Measurements from ENCODE around the gene EFNA5.
"Not testable (repeated sequence)": the region's sequence is repeated elsewhere in the genome, so short reads cannot be mapped to it uniquely, and the experiment has no call there.

EFNA5 gene

GRCh38 chr5:107517185-107518033, 153.3 kb downstream of the EFNA5 start:
- no peak for DNase-seq (ENCODE audit: low spot score)

- DNase-seq (ENCODE audit: low spot score): no peak
Observed at GRCh38 chr5:107516452-107517184, 154.1 kb downstream of the EFNA5 start.

DNA sequence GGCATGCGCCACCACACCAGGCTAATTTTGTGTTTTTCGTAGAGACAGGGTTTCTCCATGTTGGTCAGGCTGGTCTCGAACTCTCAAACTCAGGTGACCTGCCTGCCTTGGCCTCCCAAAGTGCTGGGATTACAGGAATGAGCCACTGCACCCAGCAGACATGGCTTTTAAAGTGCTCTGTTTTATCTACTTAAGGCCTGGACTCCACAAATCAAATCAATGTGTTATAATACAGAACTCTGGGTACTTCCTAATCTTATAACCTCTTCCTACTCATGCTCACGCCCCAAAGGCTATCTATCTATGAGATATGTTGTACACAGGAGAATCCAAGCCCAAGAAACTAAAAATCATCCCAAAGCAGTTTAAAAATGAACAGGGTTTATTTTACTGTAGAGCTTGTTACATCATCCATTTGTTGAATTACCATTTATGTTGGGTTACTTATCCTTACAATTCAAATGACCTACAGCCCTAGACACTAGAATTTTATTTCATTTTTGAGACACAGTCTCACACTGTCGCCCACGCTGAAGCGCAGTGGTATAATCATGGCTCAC, 155.1 kb downstream of the EFNA5 start:
- DNase-seq (ENCODE audit: low spot score): no peak

DNA sequence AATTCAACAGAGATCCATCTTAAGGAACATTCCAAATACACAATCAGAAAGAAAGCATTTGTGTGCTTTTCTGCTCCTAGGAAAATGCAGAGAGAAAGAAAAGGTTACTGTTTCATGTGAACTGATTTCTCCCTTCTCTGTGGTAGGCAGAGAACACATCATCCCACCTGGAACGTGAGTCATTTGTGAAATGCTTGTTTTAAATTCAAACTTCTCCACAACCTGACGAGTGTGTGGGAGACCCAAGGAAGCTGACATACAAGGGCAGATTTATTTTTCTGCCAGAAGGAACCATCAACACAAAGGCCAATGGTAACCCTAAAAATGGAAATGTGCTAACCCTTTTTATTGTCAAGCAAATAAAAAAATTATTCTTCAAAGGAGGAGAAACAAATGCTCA, 156.4 kb downstream of the EFNA5 start:
- DNase-seq (ENCODE audit: low spot score): no peak

- DNase-seq (ENCODE audit: low spot score): no peak
Observed at GRCh38 chr5:107513337-107514085, 157.2 kb downstream of the EFNA5 start.

- DNase-seq (ENCODE audit: low spot score): no peak
Observed at GRCh38 chr5:107512029-107512428, 158.7 kb downstream of the EFNA5 start.

DNA sequence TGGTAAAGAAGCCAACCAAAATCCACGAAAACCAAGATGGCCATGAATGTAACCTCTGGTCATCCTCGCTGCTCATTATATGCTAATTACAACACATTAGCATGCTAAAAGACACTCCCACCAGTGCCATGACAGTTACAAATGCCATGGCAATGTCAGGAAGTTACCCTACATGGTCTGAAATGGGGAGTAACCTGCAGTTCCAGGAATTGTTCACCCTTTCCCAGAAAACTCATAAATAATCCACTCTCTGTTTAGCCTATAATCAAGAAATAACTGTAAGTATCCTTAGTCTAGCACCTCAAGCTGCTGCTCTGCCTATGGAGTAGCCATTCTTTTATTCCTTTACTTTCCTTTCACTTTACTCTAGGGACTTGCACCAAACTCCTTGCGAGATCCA, 160.6 kb downstream of the EFNA5 start:
- no peak for DNase-seq (ENCODE audit: low spot score)

DNA sequence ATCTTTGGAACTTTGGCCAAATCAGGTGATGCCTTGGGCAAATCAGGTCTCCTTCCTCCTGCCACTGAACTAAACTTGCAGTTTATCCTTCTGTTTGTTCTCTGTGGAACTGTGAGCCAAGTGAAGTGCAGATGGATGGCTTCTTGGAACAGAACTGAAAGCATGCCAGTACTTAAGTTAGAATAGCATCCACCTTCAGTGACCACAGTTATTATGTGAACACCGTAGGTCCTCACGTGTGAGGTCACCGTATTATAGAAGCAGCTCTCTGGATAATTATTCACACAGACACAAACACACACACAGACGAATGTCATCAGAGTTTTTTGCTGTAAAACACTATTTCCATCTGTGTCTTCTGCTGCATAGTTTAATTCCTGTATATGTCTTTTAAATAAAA, 162.6 kb downstream of the EFNA5 start:
- DNase-seq (ENCODE audit: low spot score): no peak

GRCh38 chr5:107505763-107506534, 164.8 kb downstream of the EFNA5 start:
- DNase-seq (ENCODE audit: low spot score): no peak

DNA sequence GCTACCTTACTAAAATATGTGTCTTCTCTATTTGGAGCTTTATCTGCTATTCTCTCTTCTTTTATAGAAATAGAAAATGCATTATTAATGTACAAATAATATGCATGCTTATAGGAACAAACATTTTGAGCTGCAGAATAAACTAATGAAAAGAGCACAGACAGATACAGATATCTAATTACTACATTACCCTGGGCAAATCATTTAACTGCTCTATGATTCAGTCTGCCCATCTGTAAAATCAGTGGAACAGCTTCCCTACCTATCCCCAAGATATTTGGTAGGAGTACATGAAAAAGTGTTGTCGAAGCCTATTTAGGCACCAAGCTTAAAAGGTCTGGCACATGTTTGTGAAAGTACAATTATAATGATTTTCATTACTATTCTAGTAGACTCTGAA, 166.3 kb downstream of the EFNA5 start:
- DNase-seq (ENCODE audit: low spot score): no peak

DNA sequence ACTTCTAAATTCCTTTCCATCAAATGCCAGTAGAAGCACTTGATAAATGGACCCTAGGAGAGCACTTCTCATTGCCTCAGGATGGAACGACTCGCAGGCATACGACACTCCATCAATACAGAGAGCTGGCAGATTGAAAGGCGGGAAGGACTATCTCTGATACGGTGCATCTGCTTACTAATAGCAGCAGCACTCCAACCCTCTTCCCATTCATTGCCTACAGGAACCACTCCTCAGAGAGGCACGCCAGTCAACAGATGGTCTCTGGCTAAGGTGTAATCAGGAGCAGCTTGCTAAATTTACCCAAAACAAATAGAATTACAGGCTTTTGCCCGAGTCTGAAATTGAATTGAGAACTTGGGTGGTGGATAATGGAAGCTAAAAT, 168.1 kb downstream of the EFNA5 start:
- DNase-seq (ENCODE audit: low spot score): no peak

DNA sequence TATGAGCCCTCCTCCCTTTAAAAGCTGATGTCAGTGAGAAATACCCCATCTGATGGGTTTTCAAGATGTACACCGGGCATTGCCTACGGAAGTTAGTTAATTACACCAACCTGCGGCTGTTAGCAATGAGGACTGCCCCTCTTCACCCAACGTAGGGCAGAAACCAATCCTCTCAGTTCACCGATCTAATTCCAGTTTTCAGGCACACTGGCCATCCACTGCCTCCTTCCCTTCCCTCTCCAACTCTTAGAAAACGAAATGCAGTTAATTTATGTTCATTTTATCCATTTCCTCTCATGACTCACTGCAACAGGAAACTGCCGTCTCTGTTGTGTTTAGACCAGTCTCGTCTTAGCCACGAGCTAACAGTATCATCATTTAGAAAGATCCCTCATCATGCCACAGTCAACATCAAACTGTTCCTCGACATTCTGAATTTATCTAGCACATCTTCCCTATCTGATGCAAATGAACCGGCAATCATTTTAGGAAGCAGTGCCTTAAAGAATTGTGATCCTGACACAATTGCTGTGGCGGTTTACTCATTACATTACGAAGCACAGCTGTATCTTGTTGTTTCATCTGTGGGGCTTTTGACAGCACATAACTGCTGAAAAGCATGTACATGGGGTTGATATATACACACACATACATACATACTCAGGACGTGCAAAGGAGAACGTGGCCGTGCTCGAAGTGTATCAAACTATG, 168.6 kb downstream of the EFNA5 start:
- peak; percentile 87 for DNase-seq (ENCODE audit: low spot score)

DNA sequence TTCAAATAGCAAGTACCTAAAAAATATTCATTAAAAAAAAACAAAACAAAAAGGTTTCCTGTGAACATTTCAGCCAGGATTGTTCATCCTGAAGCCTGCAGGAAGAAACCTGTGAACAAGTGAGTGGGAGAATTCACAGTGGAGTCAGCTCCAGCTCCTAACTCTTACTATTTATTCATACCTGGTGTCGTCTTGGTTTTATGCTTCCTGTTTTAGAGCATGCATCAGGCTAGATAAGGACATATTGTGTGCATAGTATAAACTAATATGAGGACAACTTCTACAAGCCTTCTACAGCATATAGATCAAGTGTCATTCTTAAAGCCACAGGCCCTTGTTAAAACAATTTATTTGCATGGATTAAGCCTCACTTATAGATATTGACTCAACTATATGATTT, 169.9 kb downstream of the EFNA5 start:
- DNase-seq (ENCODE audit: low spot score): no peak

- no peak for DNase-seq (ENCODE audit: low spot score)
Observed at GRCh38 chr5:107500347-107500746, 170.4 kb downstream of the EFNA5 start.

DNA sequence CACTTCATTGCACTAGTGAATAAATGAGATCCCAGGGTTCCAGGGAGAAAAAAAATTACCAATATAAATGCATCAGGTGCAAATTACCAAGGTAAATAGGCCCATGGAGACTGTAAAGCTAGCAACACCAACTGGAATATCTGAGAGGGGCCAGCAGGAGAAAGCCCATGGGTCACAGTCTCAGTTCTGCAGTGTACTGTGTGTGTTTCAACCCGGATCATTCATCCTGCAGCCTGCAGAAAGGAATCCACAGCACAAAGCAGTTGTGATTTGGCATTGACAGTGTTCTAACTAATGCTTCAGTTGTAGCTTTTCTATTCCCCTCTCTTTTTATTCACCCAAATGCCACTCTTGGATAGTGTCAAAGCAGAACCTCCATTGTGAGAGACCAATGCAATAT, 171.0 kb downstream of the EFNA5 start:
- no peak for DNase-seq (ENCODE audit: low spot score)

- no peak for DNase-seq (ENCODE audit: low spot score)
Observed at GRCh38 chr5:107499237-107499636, 171.5 kb downstream of the EFNA5 start.

GRCh38 chr5:107496466-107496865, 174.3 kb downstream of the EFNA5 start:
- DNase-seq (ENCODE audit: low spot score): no peak

DNA sequence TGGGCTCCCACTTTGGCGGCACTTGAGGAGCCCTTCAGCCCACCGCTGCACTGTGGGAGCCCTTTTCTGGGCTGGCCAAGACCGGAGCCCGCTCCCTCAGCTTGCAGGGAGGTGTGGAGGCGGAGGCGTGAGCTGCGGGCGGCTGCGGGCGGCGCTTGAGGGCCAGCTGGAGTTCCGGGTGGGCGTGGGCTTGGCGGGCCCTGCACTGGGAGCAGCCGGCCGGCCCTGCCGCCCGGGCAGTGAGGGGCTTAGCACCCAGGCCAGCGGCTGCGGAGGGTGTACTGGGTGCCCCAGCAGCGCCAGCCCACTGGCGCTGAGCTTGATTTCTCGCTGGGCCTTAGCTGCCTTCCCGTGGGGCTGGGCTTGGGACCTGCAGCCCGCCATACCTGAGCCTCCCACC, 176.6 kb downstream of the EFNA5 start:
- not testable (repeated sequence) for DNase-seq (ENCODE audit: low spot score)

- DNase-seq (ENCODE audit: low spot score): no peak
Observed at GRCh38 chr5:107487056-107487542, 183.6 kb downstream of the EFNA5 start.

GRCh38 chr5:107486489-107486888, 184.2 kb downstream of the EFNA5 start:
- DNase-seq (ENCODE audit: low spot score): no peak

GRCh38 chr5:107485184-107485583, 185.6 kb downstream of the EFNA5 start:
- no peak for DNase-seq (ENCODE audit: low spot score)
